Fibroblast of lung (primary cell): ENCODE results near the gene MYOC. TPM values are rescaled to one million over a fixed set of nuclear protein-coding genes. Genes with fewer than 3 reads are reported as not detected.

Experiments used
- DNase-seq, 2 donors: peaks; one replicate each; pipeline versions ENCODE4 v3.0.0 to v3.0.0-alpha.2; 2010; ENCODE audit warnings: low read depth in 2 of 2
- H2AFZ ChIP-seq: 2 replicates; pipeline ENCODE4 v1.5.1; 2012; ENCODE audit warnings: low read length, control low read depth, inconsistent platforms
- H3K27ac ChIP-seq: 2 replicates; pipeline ENCODE4 v1.5.1; 2011; ENCODE audit warnings: low read length, control low read depth; ENCODE audit not compliant: insufficient read depth
- H3K27me3 ChIP-seq: 2 replicates; pipeline ENCODE4 v1.5.1; 2011; ENCODE audit warnings: mild to moderate bottlenecking, low read length; ENCODE audit not compliant: control insufficient read depth, insufficient read depth
- H3K36me3 ChIP-seq: 2 replicates; pipeline ENCODE4 v1.5.1; 2011; ENCODE audit warnings: low read length; ENCODE audit not compliant: control insufficient read depth, insufficient read depth
- H3K4me1 ChIP-seq: 2 replicates; pipeline ENCODE4 v1.5.1; 2011; ENCODE audit warnings: low read length; ENCODE audit not compliant: control insufficient read depth, insufficient read depth; ENCODE audit errors: extremely low read depth
- H3K4me2 ChIP-seq: 2 replicates; pipeline ENCODE4 v1.5.1; 2011; ENCODE audit warnings: low read length, control low read depth; ENCODE audit not compliant: insufficient read depth; ENCODE audit errors: extremely low read depth
- H3K4me3 ChIP-seq, 4 experiments: fragments of 200-600 bp in 1 of 4; sonication (generic) in 1 of 4; replicated peaks in 1 of 4; 2 replicates each; pipeline ENCODE4 v1.5.1; 2011 to 2016; ENCODE audit warnings: low read length in 4 of 4, low read depth in 3 of 4, mild to moderate bottlenecking in 3 of 4, control low read depth in 2 of 4, inconsistent platforms in 1 of 4, mixed read lengths in 1 of 4; ENCODE audit not compliant: insufficient read depth in 1 of 4; ENCODE audit errors: control extremely low read depth in 1 of 4
- H3K79me2 ChIP-seq: 2 replicates; pipeline ENCODE4 v1.5.1; 2012; ENCODE audit warnings: mild to moderate bottlenecking, low read length, inconsistent platforms; ENCODE audit not compliant: control insufficient read depth, insufficient read depth
- H3K9ac ChIP-seq: 2 replicates; pipeline ENCODE4 v1.5.1; 2011; ENCODE audit warnings: mild to moderate bottlenecking, low read length, control low read depth; ENCODE audit not compliant: insufficient read depth
- H3K9me3 ChIP-seq: 2 replicates; pipeline ENCODE4 v1.5.1; 2012; ENCODE audit warnings: low read depth, low read length; ENCODE audit not compliant: control insufficient read depth, insufficient read depth
- H4K20me1 ChIP-seq: 2 replicates; pipeline ENCODE4 v1.5.1; 2011; ENCODE audit warnings: low read length; ENCODE audit not compliant: control insufficient read depth, insufficient read depth; ENCODE audit errors: extremely low read depth
- CTCF ChIP-seq, 2 donors: IDR thresholded peaks in 1 of 2; conservative IDR thresholded peaks in 1 of 2; 1 replicate in 1 of 2; 2 replicates in 1 of 2; pipeline ENCODE4 v1.5.1; 2011 to 2012; ENCODE audit warnings: low read length in 2 of 2, control low read depth in 1 of 2, inconsistent platforms in 1 of 2, low read depth in 1 of 2, mild to moderate bottlenecking in 1 of 2
- EZH2 ChIP-seq: IDR thresholded peaks from 2 replicates; pipeline ENCODE4 v1.5.1; 2012; ENCODE audit warnings: low read length, control low read depth, mild to moderate bottlenecking; ENCODE audit errors: missing control alignments
- polyA plus RNA-seq, 2 donors: library from polyadenylated mRNA; depleted of rRNA in 1 of 2; stranded (reverse) in 1 of 2; unstranded in 1 of 2; fragments of >200 nt; gene quantifications; 2 replicates each; pipeline ENCODE4 v1.2.1, GENCODE V29; 2011 to 2012; ENCODE audit warnings: missing spikeins in 1 of 2
- total RNA-seq: library from RNA; depleted of rRNA; stranded (reverse); fragments of >200 nt; gene quantifications from 2 replicates; pipeline ENCODE4 v1.2.1, GENCODE V29; 2014

MYOC gene
- total and polyA plus RNA-seq, 2 donors (not counting 1 experiment from before 2014, with no cell fraction given), result 1.2 to 2.0 TPM

GRCh38 chr1:171597203-171597602 lies 55.3 kb downstream of the MYOC start:
- no peak for DNase-seq
- TF ChIP-seq EZH2, result no peak
- no peak for TF ChIP-seq CTCF (conservative IDR thresholded peaks at IDR 0.05 in 1 of 2, IDR thresholded peaks at IDR 0.05 in 1 of 2; ENCODE audit: low read depth in 1 of 2, low read length in 2 of 2)
- peaks cover 1% of the 10 kb centered on the region for H3K36me3 ChIP-seq

GRCh38 chr1:171596705-171597104 lies 55.8 kb downstream of the MYOC start:
- no peak overlapping the region for H3K4me3 ChIP-seq
- H3K9me3 ChIP-seq, result no peaks in the 10 kb centered on the region
- DNase-seq, result no peak
- H3K27ac ChIP-seq, result no peak overlapping the region
- no peaks in the 10 kb centered on the region for H3K4me1 ChIP-seq
- no peaks in the 10 kb centered on the region for H3K27me3 ChIP-seq
- H2AFZ ChIP-seq, result no peak overlapping the region
- H3K4me2 ChIP-seq, result no peak overlapping the region
- peaks cover 3% of the 10 kb centered on the region for H3K36me3 ChIP-seq
- no peaks in the 10 kb centered on the region for H4K20me1 ChIP-seq
- TF ChIP-seq EZH2 (no peak), CTCF (conservative IDR thresholded peaks at IDR 0.05 in 1 of 2, IDR thresholded peaks at IDR 0.05 in 1 of 2; ENCODE audit: low read depth in 1 of 2, low read length in 2 of 2) (no peak)
- H3K9ac ChIP-seq, result no peak overlapping the region
- H3K79me2 ChIP-seq, result no peaks in the 10 kb centered on the region

More at GRCh38 chr1:171597203-171597602, 55.3 kb downstream of the MYOC start:
- H3K4me3 ChIP-seq, result no peak overlapping the region
- no peaks in the 10 kb centered on the region for H3K79me2 ChIP-seq
- no peak overlapping the region for H2AFZ ChIP-seq
- no peak overlapping the region for H3K4me2 ChIP-seq
- H4K20me1 ChIP-seq, result no peaks in the 10 kb centered on the region
- H3K9me3 ChIP-seq, result no peaks in the 10 kb centered on the region
- no peaks in the 10 kb centered on the region for H3K27me3 ChIP-seq
- no peak overlapping the region for H3K27ac ChIP-seq
- no peak overlapping the region for H3K9ac ChIP-seq
- H3K4me1 ChIP-seq, result no peaks in the 10 kb centered on the region

- no peak overlapping the region for H3K4me2 ChIP-seq
- H3K4me3 ChIP-seq, result no peak overlapping the region
- TF ChIP-seq EZH2 (no peak), CTCF (conservative IDR thresholded peaks at IDR 0.05 in 1 of 2, IDR thresholded peaks at IDR 0.05 in 1 of 2; ENCODE audit: low read depth in 1 of 2, low read length in 2 of 2) (no peak)
- H4K20me1 ChIP-seq, result no peaks in the 10 kb centered on the region
- H3K36me3 ChIP-seq, result peaks cover 5% of the 10 kb centered on the region
- no peaks in the 10 kb centered on the region for H3K27me3 ChIP-seq
- H3K9me3 ChIP-seq, result no peaks in the 10 kb centered on the region
- no peaks in the 10 kb centered on the region for H3K79me2 ChIP-seq
- H3K27ac ChIP-seq, result no peak overlapping the region
- no peaks in the 10 kb centered on the region for H3K4me1 ChIP-seq
- DNase-seq, result no peak
- H3K9ac ChIP-seq, result no peak overlapping the region
- no peak overlapping the region for H2AFZ ChIP-seq
These were observed 56.4 kb downstream of the MYOC start for GRCh38 chr1:171596119-171596518.
